ENCODE measurements around the gene DOC2A.

Gene DOC2A

GRCh38 chr16:30004811-30005242 lies 6.0 kb downstream of the DOC2A start:
- TF ChIP-seq POLR2A (IDR thresholded peaks at IDR 0.05; ENCODE audit: extremely low read depth, insufficient read length) (no peak), CTCF (IDR thresholded peaks at IDR 0.05; ENCODE audit: low read depth, low read length) (no peak), MYC (IDR thresholded peaks at IDR 0.05; ENCODE audit: low read depth, low read length) (no peak), MAX (IDR thresholded peaks at IDR 0.05; ENCODE audit: low read depth, low read length) (no peak)
- H3K4me3 ChIP-seq (ENCODE audit: low read depth, low read length): no peak overlapping the region
- no peak for DNase-seq (ENCODE audit: low read depth)

GRCh38 chr16:30004424-30004776 lies 6.4 kb downstream of the DOC2A start:
- no peak overlapping the region for H3K4me3 ChIP-seq (ENCODE audit: low read depth, low read length)
- TF ChIP-seq MYC (IDR thresholded peaks at IDR 0.05; ENCODE audit: low read depth, low read length): no peak
- TF ChIP-seq POLR2A (IDR thresholded peaks at IDR 0.05; ENCODE audit: extremely low read depth, insufficient read length): no peak
- TF ChIP-seq CTCF (IDR thresholded peaks at IDR 0.05; ENCODE audit: low read depth, low read length): no peak
- no peak for TF ChIP-seq MAX (IDR thresholded peaks at IDR 0.05; ENCODE audit: low read depth, low read length)
- no peak for DNase-seq (ENCODE audit: low read depth)

- no peak overlapping the region for H3K4me3 ChIP-seq (ENCODE audit: low read depth, low read length)
These were observed 7.0 kb downstream of the DOC2A start for GRCh38 chr16:30003670-30004423.

GRCh38 chr16:30002614-30003346 lies 8.0 kb downstream of the DOC2A start:
- DNase-seq (ENCODE audit: low read depth): no peak
- TF ChIP-seq MAX (IDR thresholded peaks at IDR 0.05; ENCODE audit: low read depth, low read length) (no peak), MYC (IDR thresholded peaks at IDR 0.05; ENCODE audit: low read depth, low read length) (no peak)
- no peak overlapping the region for H3K4me3 ChIP-seq (ENCODE audit: low read depth, low read length)

More at GRCh38 chr16:30003670-30004423, 7.0 kb downstream of the DOC2A start:
- no peak for DNase-seq (ENCODE audit: low read depth)
- no peak for TF ChIP-seq MYC (IDR thresholded peaks at IDR 0.05; ENCODE audit: low read depth, low read length)
- no peak for TF ChIP-seq POLR2A (IDR thresholded peaks at IDR 0.05; ENCODE audit: extremely low read depth, insufficient read length)
- TF ChIP-seq CTCF (IDR thresholded peaks at IDR 0.05; ENCODE audit: low read depth, low read length): no peak
- no peak for TF ChIP-seq MAX (IDR thresholded peaks at IDR 0.05; ENCODE audit: low read depth, low read length)

- H3K4me3 ChIP-seq (ENCODE audit: low read depth, low read length): no peak overlapping the region
- DNase-seq (ENCODE audit: low read depth): no peak
- no peak for TF ChIP-seq CTCF (IDR thresholded peaks at IDR 0.05; ENCODE audit: low read depth, low read length)
- no peak for TF ChIP-seq MAX (IDR thresholded peaks at IDR 0.05; ENCODE audit: low read depth, low read length)
- TF ChIP-seq POLR2A (IDR thresholded peaks at IDR 0.05; ENCODE audit: extremely low read depth, insufficient read length): no peak
- no peak for TF ChIP-seq MYC (IDR thresholded peaks at IDR 0.05; ENCODE audit: low read depth, low read length)
These were observed 9.8 kb downstream of the DOC2A start for GRCh38 chr16:30000735-30001631.
